Mesothelial cell of epicardium (in vitro differentiated cells): ENCODE results near the gene ENPP3. TPM values are rescaled to one million over a fixed set of nuclear protein-coding genes. Genes with fewer than 3 reads are reported as not detected.

Experiments
- DNase-seq, 2 experiments: peaks; one replicate each; pipeline ENCODE4 v3.0.0; 2021; ENCODE audit warnings: low spot score in 2 of 2; ENCODE audit not compliant: unreplicated experiment in 2 of 2
- H3K27ac Mint-ChIP-seq: 2 replicates; pipeline ENCODE4 v1.8.0; 2021; ENCODE audit warnings: mixed read lengths
- H3K27me3 Mint-ChIP-seq: 2 replicates; pipeline ENCODE4 v1.8.0; 2021; ENCODE audit warnings: low read depth, mixed read lengths
- H3K36me3 Mint-ChIP-seq: 2 replicates; pipeline ENCODE4 v1.8.0; 2021; ENCODE audit warnings: mixed read lengths
- H3K4me1 Mint-ChIP-seq: 2 replicates; pipeline ENCODE4 v1.8.0; 2021; ENCODE audit warnings: mixed read lengths
- H3K4me3 Mint-ChIP-seq: 2 replicates; pipeline ENCODE4 v1.8.0; 2021; ENCODE audit warnings: mild to moderate bottlenecking, moderate library complexity, mixed read lengths
- H3K9me3 Mint-ChIP-seq: 2 replicates; pipeline ENCODE4 v1.8.0; 2021; ENCODE audit warnings: mixed read lengths
- total RNA-seq: library from RNA; stranded (reverse); gene quantifications from 3 replicates; pipeline ENCODE4 v1.2.1, GENCODE V29; 2021
- TF ChIP-seq, protein P1 (sequence below): fragments of 200-600 bp; sonication (generic); IDR thresholded peaks from one replicate; pipeline ENCODE4 v1.5.0; 2021; ENCODE audit warnings: antibody characterized with exemption; ENCODE audit not compliant: unreplicated experiment

The ENPP3 gene
- total RNA-seq, 1 donor from 2014 or later, result 0.89 TPM

DNA sequence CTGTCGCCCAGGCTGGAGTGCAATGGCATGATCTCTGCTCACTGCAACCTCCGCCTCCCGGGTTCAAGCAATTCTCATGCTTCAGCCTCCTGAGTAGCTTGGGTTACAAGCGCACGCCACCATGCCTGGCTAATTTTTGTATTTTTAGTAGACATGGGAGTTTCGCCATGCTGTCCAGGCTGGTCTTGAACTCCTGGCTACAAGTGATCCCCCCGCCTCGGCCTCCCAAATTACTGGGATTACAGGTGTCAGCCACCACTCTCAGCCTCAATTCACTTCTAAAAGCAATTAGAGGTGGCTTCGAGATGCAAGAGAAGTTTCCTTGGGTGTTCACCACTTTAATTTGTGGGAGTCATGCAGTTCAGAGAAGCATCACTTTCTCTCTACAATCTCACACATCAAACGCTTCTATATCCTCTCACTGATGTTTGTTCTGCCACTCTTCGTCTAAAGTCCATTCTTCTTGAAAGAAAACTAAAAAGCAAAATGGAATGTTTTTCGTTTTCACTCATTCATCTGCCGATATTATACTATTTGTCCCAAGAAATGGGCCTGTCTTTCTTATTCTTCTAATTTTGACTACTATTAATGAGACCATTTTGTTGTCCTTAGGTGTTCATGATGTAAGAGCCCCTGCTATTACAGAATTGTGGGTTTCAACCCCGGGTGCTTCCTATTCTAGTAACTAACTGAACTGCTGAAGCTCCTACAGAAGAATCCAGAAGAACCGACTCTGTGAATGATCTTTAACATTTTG lies 132.5 kb downstream of the ENPP3 start:
- Mint-ChIP-seq H3K27ac (no peak overlapping the region), H3K9me3 (no peaks in the 10 kb centered on the region), H3K4me3 (no peak overlapping the region)

DNA sequence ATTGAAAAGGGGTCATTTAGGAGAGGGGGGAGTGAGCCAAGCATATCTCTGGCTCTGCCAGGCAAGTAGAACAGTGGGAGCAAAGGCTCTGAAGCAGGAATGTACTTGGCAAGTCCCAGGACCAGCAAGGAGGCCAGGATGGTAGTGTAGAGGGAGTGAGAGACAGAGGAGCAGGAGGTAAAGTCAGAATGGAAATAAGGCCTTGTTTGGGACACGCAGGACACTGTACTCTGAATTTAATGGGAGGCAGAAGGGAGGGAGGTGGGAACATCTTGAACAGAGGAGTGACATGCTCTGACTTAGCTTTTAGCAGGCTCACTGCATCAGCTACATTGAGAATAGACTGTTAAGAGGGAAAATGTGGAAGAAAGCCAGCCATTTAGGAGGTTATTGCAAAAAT lies 133.7 kb downstream of the ENPP3 start:
- no peaks in the 10 kb centered on the region for H3K9me3 Mint-ChIP-seq
- H3K4me3 Mint-ChIP-seq, result no peak overlapping the region
- no peaks in the 10 kb centered on the region for H3K27me3 Mint-ChIP-seq
- TF ChIP-seq, protein P1, sequence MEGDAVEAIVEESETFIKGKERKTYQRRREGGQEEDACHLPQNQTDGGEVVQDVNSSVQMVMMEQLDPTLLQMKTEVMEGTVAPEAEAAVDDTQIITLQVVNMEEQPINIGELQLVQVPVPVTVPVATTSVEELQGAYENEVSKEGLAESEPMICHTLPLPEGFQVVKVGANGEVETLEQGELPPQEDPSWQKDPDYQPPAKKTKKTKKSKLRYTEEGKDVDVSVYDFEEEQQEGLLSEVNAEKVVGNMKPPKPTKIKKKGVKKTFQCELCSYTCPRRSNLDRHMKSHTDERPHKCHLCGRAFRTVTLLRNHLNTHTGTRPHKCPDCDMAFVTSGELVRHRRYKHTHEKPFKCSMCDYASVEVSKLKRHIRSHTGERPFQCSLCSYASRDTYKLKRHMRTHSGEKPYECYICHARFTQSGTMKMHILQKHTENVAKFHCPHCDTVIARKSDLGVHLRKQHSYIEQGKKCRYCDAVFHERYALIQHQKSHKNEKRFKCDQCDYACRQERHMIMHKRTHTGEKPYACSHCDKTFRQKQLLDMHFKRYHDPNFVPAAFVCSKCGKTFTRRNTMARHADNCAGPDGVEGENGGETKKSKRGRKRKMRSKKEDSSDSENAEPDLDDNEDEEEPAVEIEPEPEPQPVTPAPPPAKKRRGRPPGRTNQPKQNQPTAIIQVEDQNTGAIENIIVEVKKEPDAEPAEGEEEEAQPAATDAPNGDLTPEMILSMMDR, result no peak
- H3K36me3 Mint-ChIP-seq, result no peaks in the 10 kb centered on the region
- DNase-seq, result no peak
- peaks cover under 1% of the 10 kb centered on the region for H3K4me1 Mint-ChIP-seq
- H3K27ac Mint-ChIP-seq, result no peak overlapping the region

More for the DNA sequence above, 132.5 kb downstream of the ENPP3 start:
- TF ChIP-seq, protein P1, result no peak
- H3K27me3 Mint-ChIP-seq, result no peaks in the 10 kb centered on the region
- H3K36me3 Mint-ChIP-seq, result no peaks in the 10 kb centered on the region
- DNase-seq, result no peak
- H3K4me1 Mint-ChIP-seq, result peaks cover 10% of the 10 kb centered on the region

DNA sequence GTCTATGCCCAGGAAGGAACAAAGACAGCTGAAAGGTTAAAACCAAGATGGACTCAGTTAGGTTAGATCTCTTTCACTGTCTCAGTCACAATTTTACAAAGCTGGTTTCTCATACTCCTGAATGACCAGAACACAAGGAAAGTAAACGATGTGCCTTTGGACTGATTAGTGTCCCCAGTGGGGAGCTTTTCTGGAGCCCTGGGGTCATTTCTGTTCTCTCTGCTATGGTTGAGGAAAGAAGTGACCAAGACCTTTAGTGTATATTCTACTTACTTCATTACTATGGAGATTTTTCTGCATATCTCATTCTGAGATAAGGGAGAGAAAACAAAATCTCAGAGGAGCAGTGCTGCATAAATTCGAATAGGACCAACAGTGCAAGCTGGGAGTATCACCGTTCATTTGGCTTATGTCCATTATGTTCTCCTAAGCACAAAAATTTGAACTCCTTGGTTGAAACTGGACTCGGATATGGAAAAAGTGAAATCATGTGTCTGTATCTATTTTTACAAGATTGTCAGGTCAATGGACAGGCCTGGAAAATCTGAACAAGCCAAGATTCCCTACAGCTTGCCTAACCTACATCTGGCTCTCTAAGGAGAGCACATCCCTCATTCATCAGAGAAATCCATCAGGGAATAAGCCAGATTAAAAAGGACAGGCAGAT lies 136.3 kb downstream of the ENPP3 start:
- no peak overlapping the region for H3K27ac Mint-ChIP-seq
- H3K27me3 Mint-ChIP-seq, result no peaks in the 10 kb centered on the region
- DNase-seq, result no peak
- H3K36me3 Mint-ChIP-seq, result no peaks in the 10 kb centered on the region
- H3K9me3 Mint-ChIP-seq, result no peaks in the 10 kb centered on the region
- peaks cover 4% of the 10 kb centered on the region for H3K4me1 Mint-ChIP-seq
- TF ChIP-seq, protein P1, result no peak
- H3K4me3 Mint-ChIP-seq, result no peak overlapping the region

DNA sequence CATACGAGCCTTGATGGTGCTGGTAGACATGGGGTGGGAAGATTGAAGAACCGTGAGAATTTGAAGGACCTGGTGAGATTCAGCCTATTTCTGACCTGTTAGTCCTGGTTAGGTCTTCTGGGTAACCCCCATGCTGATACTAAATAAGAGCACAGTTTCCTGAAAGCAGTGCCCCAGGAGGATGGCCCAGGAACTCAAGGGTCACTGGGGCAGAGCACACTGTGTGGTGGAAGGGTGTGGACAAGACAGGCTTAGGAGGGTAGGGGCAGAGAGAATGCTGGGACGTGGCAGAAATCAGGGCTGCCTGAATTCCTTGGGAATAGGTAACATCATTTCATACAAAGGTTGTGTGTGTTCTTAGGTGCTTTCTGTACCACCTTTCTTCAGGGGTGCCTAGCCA lies 138.8 kb downstream of the ENPP3 start:
- Mint-ChIP-seq H3K36me3 (no peaks in the 10 kb centered on the region), H3K9me3 (no peaks in the 10 kb centered on the region), H3K4me1 (peaks cover 6% of the 10 kb centered on the region), H3K4me3 (no peak overlapping the region), H3K27me3 (no peaks in the 10 kb centered on the region), H3K27ac (no peak overlapping the region)
- DNase-seq, result no peak
- TF ChIP-seq, protein P1, result no peak

DNA sequence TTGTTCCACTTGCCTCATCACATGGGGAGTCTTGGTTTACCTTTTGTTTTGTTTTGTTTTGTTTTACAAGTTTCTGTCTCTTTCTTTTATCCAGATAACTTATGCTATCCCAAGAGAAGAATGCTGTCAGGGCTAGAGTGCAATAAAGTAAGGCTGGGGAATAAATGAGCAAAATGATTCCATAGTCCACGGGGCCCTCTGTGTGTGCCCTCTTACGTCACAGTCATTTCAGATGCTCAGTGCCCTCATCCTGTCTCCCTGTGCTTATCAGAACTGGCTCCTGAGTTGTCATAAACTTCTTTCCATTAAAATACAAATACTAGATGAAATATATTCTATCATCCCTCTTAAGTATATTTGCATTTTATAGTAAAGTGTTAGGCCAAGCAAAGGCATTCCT lies 139.9 kb downstream of the ENPP3 start:
- H3K27me3 Mint-ChIP-seq, result no peaks in the 10 kb centered on the region
- no peaks in the 10 kb centered on the region for H3K36me3 Mint-ChIP-seq
- no peak overlapping the region for H3K4me3 Mint-ChIP-seq
- peaks cover 6% of the 10 kb centered on the region for H3K4me1 Mint-ChIP-seq
- no peak overlapping the region for H3K27ac Mint-ChIP-seq
- no peak for DNase-seq
- no peaks in the 10 kb centered on the region for H3K9me3 Mint-ChIP-seq
- TF ChIP-seq, protein P1, result no peak
